GM12878 (cell line): Measurements from ENCODE around the gene SLC26A1. TPM values are rescaled to one million over a fixed set of nuclear protein-coding genes. Genes with fewer than 3 reads are reported as not detected.
A peak's percentile ranks its signal among the peaks of the same experiment; 100 is the strongest.

Source experiments
- ATAC-seq: fragments of 200-7000 bp; cut with Tn5 transposase; 3 replicates; pipeline ENCODE4 v1.9.1; 2020; ENCODE audit warnings: mild to moderate bottlenecking, moderate library complexity
- BruUV-seq: library from RNA; stranded (reverse); fragments of 400-500 nt; replicated peaks from 2 replicates; lab custom pipeline; 2021; lab: Mats Ljungman, UMichigan
- CTCF ChIA-PET: fragments of 300-600 bp; sonication (Branson Sonifier 250); formaldehyde crosslinking; extraction: SDS; loops from one replicate; lab custom pipeline; 2021; ENCODE audit warnings: inconsistent platforms; lab: Yijun Ruan, JAX
- POLR2A ChIA-PET: fragments of 350-600 bp; formaldehyde crosslinking; extraction: SDS; loops from one replicate; lab custom pipeline; 2021; ENCODE audit warnings: inconsistent platforms; lab: Charles Lee
- RAD21 ChIA-PET: fragments of 300-600 bp; sonication (Branson Sonifier 250); formaldehyde crosslinking; loops from one replicate; lab custom pipeline; 2023; ENCODE audit warnings: antibody characterized with exemption; ENCODE audit not compliant: unreplicated experiment; lab: Charles Lee
- SMC1A ChIA-PET: fragments of 300-600 bp; sonication (Branson Sonifier 250); formaldehyde crosslinking; loops from one replicate; lab custom pipeline; 2023; ENCODE audit not compliant: unreplicated experiment, uncharacterized antibody; lab: Charles Lee
- DNase-seq: peaks from one replicate; pipeline ENCODE4 v3.0.0-alpha.2; 2011; ENCODE audit warnings: low read depth, low spot score
- FAIRE-seq: peaks from 3 replicates; lab custom pipeline; 2011; peaks lifted over from hg19 to GRCh38; lab: Jason Lieb, UNC
- H2AFZ ChIP-seq: 2 replicates; pipeline ENCODE4 v1.6.0; 2011; ENCODE audit warnings: low read depth, low read length, control low read depth; ENCODE audit not compliant: control insufficient read depth
- H3K27ac ChIP-seq: 2 replicates; pipeline ENCODE4 v1.5.1; 2011; ENCODE audit warnings: control low read depth; ENCODE audit not compliant: control insufficient read depth, insufficient read depth
- H3K27me3 ChIP-seq, 2 experiments: replicated peaks in 1 of 2; 2 replicates each; pipeline versions ENCODE4 v1.6.0 to v1.6.1; 2011; ENCODE audit warnings: low read length in 1 of 2; ENCODE audit not compliant: control insufficient read depth in 2 of 2, insufficient read depth in 2 of 2
- H3K36me3 ChIP-seq, 2 experiments: 2 replicates each; pipeline ENCODE4 v1.5.1; 2011; ENCODE audit warnings: low read length in 1 of 2; ENCODE audit not compliant: control insufficient read depth in 2 of 2, insufficient read depth in 2 of 2
- H3K4me1 ChIP-seq: 2 replicates; pipeline ENCODE4 v1.6.1; 2011; ENCODE audit warnings: mild to moderate bottlenecking, low read length, moderate library complexity, mixed read lengths; ENCODE audit not compliant: control insufficient read depth, insufficient read depth
- H3K4me2 ChIP-seq: 2 replicates; pipeline ENCODE4 v1.6.0; 2011; ENCODE audit warnings: control low read depth; ENCODE audit not compliant: control insufficient read depth, insufficient read depth
- H3K4me3 ChIP-seq: fragments of 200-600 bp; sonication (generic); 2 replicates; pipeline ENCODE4 v1.5.1; 2016
- H3K79me2 ChIP-seq: 2 replicates; pipeline ENCODE4 v1.6.0; 2011; ENCODE audit warnings: low read length; ENCODE audit not compliant: control insufficient read depth, insufficient read depth
- H3K9ac ChIP-seq: 2 replicates; pipeline ENCODE4 v1.8.0; 2011; ENCODE audit warnings: low read length, control low read depth, mixed read lengths; ENCODE audit not compliant: control insufficient read depth, insufficient read depth
- H3K9me3 ChIP-seq: replicated peaks from 3 replicates; pipeline ENCODE4 v1.5.1; 2011; ENCODE audit warnings: mild to moderate bottlenecking, low read length; ENCODE audit not compliant: control insufficient read depth, insufficient read depth
- H4K20me1 ChIP-seq: 2 replicates; pipeline ENCODE4 v1.6.0; 2011; ENCODE audit not compliant: control insufficient read depth, insufficient read depth
- ELK1 ChIP-seq: IDR thresholded peaks from 2 replicates; pipeline ENCODE4 v1.6.1; 2012; ENCODE audit warnings: low read depth, low read length, improper control_type of control experiment
- NR2F1 ChIP-seq: fragments of 450-650 bp; conservative IDR thresholded peaks from 2 replicates; pipeline ENCODE4 v1.6.1; 2017; ENCODE audit warnings: mild to moderate bottlenecking
- ZNF687 ChIP-seq: fragments of 450-650 bp; IDR thresholded peaks from 2 replicates; pipeline ENCODE4 v1.6.1; 2017; ENCODE audit warnings: mild to moderate bottlenecking, moderate library complexity
- WGBS: methylation state at CpG from one replicate; pipeline ENCODE4 v1.1.6; 2016; ENCODE audit warnings: low lambda C conversion rate; ENCODE audit not compliant: insufficient replicate concordance, insufficient coverage; ENCODE audit errors: missing lambda C conversion rate; 5-methylcytosine and 5-hydroxymethylcytosine counted together
- in situ Hi-C: fragments of 300-500 bp; cut with MboI; formaldehyde crosslinking; loops from 9 replicates; pipeline ENCODE4 v1.14.3; 2018; ENCODE audit warnings: mixed read lengths
- intact Hi-C: fragments of 100-400 bp; cut with micrococcal nuclease; formaldehyde crosslinking; loops from one replicate; pipeline ENCODE4 v1.14.2; 2022; ENCODE audit not compliant: unreplicated experiment
- polyA plus RNA-seq, 11 experiments: library from polyadenylated mRNA; depleted of rRNA in 4 of 11; unstranded in 6 of 11; stranded (reverse) in 5 of 11; fragments of >200 nt; fragmentation: Nextera tagmentation in 4 of 11; fragmentation: Illumina TruSeq in 1 of 11; extraction: Ambion mirVana in 4 of 11; extraction: Trizol in 1 of 11; gene quantifications; 1 replicate in 1 of 11; 2 replicates in 10 of 11; pipeline versions ENCODE4 v1.2.1 to v1.2.3, GENCODE V29; 2011 to 2016; ENCODE audit warnings: inconsistent platforms in 2 of 11, missing spikeins in 2 of 11, low read depth in 1 of 11
- total RNA-seq, 4 experiments: library from RNA; depleted of rRNA in 3 of 4; stranded (reverse); fragments of >200 nt in 3 of 4; fragmentation: Illumina TruSeq in 1 of 4; extraction: Trizol in 1 of 4; gene quantifications; 2 replicates each; pipeline versions ENCODE4 v1.2.1 to v1.2.3, GENCODE V29; 2013 to 2021

Gene SLC26A1
- total and polyA plus RNA-seq, 10 of the 15 experiments (the other 5 are each of a cell fraction or from before 2014, with no cell fraction given) = 0.05 to 0.96 (median 0.28) TPM; not detected in 5

DNA sequence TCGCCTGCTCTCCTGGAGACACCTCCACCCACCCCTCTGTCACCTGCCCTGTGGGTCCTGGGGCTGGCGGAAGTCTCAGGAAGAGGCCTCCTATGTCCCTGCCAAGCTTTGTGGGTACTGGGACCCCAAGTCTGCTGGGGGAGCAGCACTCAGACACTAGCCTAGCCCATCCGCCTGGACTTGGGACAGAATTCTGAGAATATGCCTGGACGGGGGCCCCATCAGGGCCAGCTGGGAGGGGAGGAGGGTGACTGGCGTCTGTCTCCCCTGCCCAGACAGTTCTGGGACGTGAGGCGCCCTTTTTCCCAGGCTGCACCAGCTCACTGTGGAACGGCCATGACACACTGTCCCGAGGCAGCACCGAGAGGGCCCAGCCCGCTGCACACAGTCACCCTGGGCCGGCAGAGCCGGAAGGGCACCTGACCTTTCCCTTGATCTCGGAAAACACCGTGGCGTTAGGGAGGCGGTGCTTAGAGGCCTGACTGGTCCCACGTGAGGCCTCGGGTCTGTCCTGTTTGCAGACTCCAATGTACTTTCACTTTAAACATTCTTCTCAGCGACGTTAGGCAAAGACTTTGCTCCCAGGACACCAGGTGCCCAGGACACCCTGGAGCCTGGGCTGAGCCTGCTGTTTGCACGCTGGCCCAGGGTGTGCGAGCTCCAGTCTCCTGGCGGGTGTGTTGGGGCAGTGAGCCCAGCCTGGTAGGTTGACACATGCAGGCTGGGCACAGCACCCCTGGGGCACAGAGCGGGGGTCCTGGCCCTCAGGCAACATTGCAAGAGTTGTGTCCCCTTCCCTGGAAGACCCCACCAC is 700 bp downstream of the SLC26A1 start:
- in situ Hi-C loops (no loop called here), intact Hi-C loops (no loop called here)
- RAD21 ChIA-PET = no interaction called here
- BruUV-seq = no TSS peak
- DNase-seq (no peak), ATAC-seq (no peak; the same call in 2 of the 3 replicates), FAIRE-seq (no peak)
- no peaks in the 10 kb centered on the region; a peak in 1 of 4 replicates for H3K27me3 ChIP-seq
- H4K20me1 ChIP-seq = no peaks in the 10 kb centered on the region
- no peaks in the 10 kb centered on the region for H3K36me3 ChIP-seq
- WGBS = 56% methylated on average over 25 of the region's 25 CpGs
- no peak overlapping the region for H3K4me3 ChIP-seq
- CTCF ChIA-PET = no interaction called here
- no peaks in the 10 kb centered on the region for H3K4me1 ChIP-seq
- H3K27ac ChIP-seq = no peak overlapping the region
- no peak overlapping the region for H3K4me2 ChIP-seq
- H2AFZ ChIP-seq = no peak overlapping the region
- no peak overlapping the region for H3K9ac ChIP-seq
- SMC1A ChIA-PET = no interaction called here
- POLR2A ChIA-PET = interaction anchor here (0.5 kb wide), 1 partner anchor 214 kb away, joined by 3 read pairs; no protein-coding TSS in a partner anchor
- no peaks in the 10 kb centered on the region; the same call in 2 of the 3 replicates for H3K9me3 ChIP-seq
- H3K79me2 ChIP-seq = no peaks in the 10 kb centered on the region
- no peak for TF ChIP-seq ELK1
- peak; percentile 90 for TF ChIP-seq NR2F1
- TF ChIP-seq ZNF687 = no peak
